ENCODE data around the gene ANKS1B. TPM values are rescaled to one million over a fixed set of nuclear protein-coding genes. Genes with fewer than 3 reads are reported as not detected.

The ANKS1B gene
- total RNA-seq, 4 donors from 2014 or later, result 1.5 to 5.5 (median 4.4) TPM

- no peak for DNase-seq (ENCODE audit: low spot score in 2 of 2)
- WGBS, 2 donors, result 67 to 81% methylated on average over 2 of the region's 2 CpGs
- no peak overlapping the region for H3K4me3 ChIP-seq (ENCODE audit: low read depth, poor library complexity, severe bottlenecking)
- TF ChIP-seq POLR2A (IDR thresholded peaks at IDR 0.05), result no peak
- intact Hi-C loops (cut with DNase I; ENCODE audit: low total_unique reads), result no loop called here
Measured at GRCh38 chr12:99573980-99574379, 410.8 kb downstream of the ANKS1B start.

GRCh38 chr12:99567072-99567471, 417.7 kb downstream of the ANKS1B start:
- WGBS, 2 donors, result 79% methylated on average over 2 of the region's 2 CpGs
- intact Hi-C loops (cut with DNase I; ENCODE audit: low total_unique reads), result no loop called here
- H3K4me3 ChIP-seq (ENCODE audit: low read depth, poor library complexity, severe bottlenecking), result no peak overlapping the region
- DNase-seq (ENCODE audit: low spot score in 2 of 2), result no peak
- TF ChIP-seq POLR2A (IDR thresholded peaks at IDR 0.05) (no peak), CTCF (IDR thresholded peaks at IDR 0.05) (no peak)

- TF ChIP-seq CTCF (IDR thresholded peaks at IDR 0.05) (no peak), POLR2A (IDR thresholded peaks at IDR 0.05) (no peak)
- no peak overlapping the region for H3K4me3 ChIP-seq (ENCODE audit: low read depth, poor library complexity, severe bottlenecking)
- intact Hi-C loops (cut with DNase I; ENCODE audit: low total_unique reads), result no loop called here
- DNase-seq (ENCODE audit: low spot score in 2 of 2), result no peak
- 87 to 92% methylated on average over 7 of the region's 7 CpGs for WGBS, 2 donors
Measured at GRCh38 chr12:99558109-99558508, 426.6 kb downstream of the ANKS1B start.

GRCh38 chr12:99553461-99553860, 431.3 kb downstream of the ANKS1B start:
- intact Hi-C loops (cut with DNase I; ENCODE audit: low total_unique reads), result no loop called here
- WGBS, 2 donors, result 60 to 67% methylated on average over 3 of the region's 3 CpGs
- DNase-seq (ENCODE audit: low spot score in 2 of 2), result no peak
- TF ChIP-seq CTCF (IDR thresholded peaks at IDR 0.05) (no peak), POLR2A (IDR thresholded peaks at IDR 0.05) (no peak)
- H3K4me3 ChIP-seq (ENCODE audit: low read depth, poor library complexity, severe bottlenecking), result no peak overlapping the region

- TF ChIP-seq CTCF (IDR thresholded peaks at IDR 0.05), result no peak
- TF ChIP-seq POLR2A (IDR thresholded peaks at IDR 0.05), result no peak
- intact Hi-C loops (cut with DNase I; ENCODE audit: low total_unique reads), result no loop called here
- 86 to 88% methylated on average over 1 of the region's 1 CpG for WGBS, 2 donors
- DNase-seq (ENCODE audit: low spot score in 2 of 2), result no peak
- H3K4me3 ChIP-seq (ENCODE audit: low read depth, poor library complexity, severe bottlenecking), result no peak overlapping the region
Measured at GRCh38 chr12:99552022-99552421, 432.7 kb downstream of the ANKS1B start.

- intact Hi-C loops (cut with DNase I; ENCODE audit: low total_unique reads), result no loop called here
- no peak for TF ChIP-seq CTCF (IDR thresholded peaks at IDR 0.05)
- TF ChIP-seq POLR2A (IDR thresholded peaks at IDR 0.05), result no peak
- no peak overlapping the region for H3K4me3 ChIP-seq (ENCODE audit: low read depth, poor library complexity, severe bottlenecking)
- WGBS, 2 donors, result 87 to 90% methylated on average over 5 of the region's 5 CpGs
- DNase-seq (ENCODE audit: low spot score in 2 of 2), result no peak
Measured at GRCh38 chr12:99549651-99550050, 435.1 kb downstream of the ANKS1B start.
